Caco-2 (cell line): Measurements from ENCODE around the gene ACTL7B. TPM values are rescaled to one million over a fixed set of nuclear protein-coding genes. Genes with fewer than 3 reads are reported as not detected.

Experiments
- BruUV-seq: library from RNA; stranded (reverse); fragments of 400-500 nt; replicated peaks from 2 replicates; lab custom pipeline; 2021; lab: Mats Ljungman, UMichigan
- CTCF ChIA-PET: fragments of 300-600 bp; sonication (Branson Sonifier 250); formaldehyde crosslinking; loops from one replicate; lab custom pipeline; 2022; ENCODE audit warnings: antibody characterized with exemption; lab: Charles Lee
- POLR2A ChIA-PET: fragments of 300-600 bp; sonication (Branson Sonifier 250); formaldehyde crosslinking; loops from one replicate; lab custom pipeline; 2022; ENCODE audit warnings: antibody characterized with exemption; lab: Charles Lee
- DNase-seq, 2 experiments: peaks; one replicate each; pipeline versions ENCODE4 v3.0.0 to v3.0.0-alpha.2; 2020 to 2022
- H3K27me3 ChIP-seq: replicated peaks from 2 replicates; pipeline ENCODE4 v1.6.0; 2011; ENCODE audit warnings: low read length; ENCODE audit not compliant: control insufficient read depth, insufficient read depth
- H3K36me3 ChIP-seq: 2 replicates; pipeline ENCODE4 v1.5.1; 2011; ENCODE audit warnings: low read length; ENCODE audit not compliant: control insufficient read depth, insufficient read depth
- H3K4me1 ChIP-seq: fragments of 250-450 bp; sonication (Bioruptor Pico); 2 replicates; pipeline ENCODE4 v1.5.1; 2020; ENCODE audit warnings: mild to moderate bottlenecking
- H3K4me3 ChIP-seq: 2 replicates; pipeline ENCODE4 v1.5.1; 2011; ENCODE audit warnings: low read depth, mild to moderate bottlenecking, control low read depth, low read length
- H3K9me3 ChIP-seq: fragments of 250-450 bp; sonication (Bioruptor Pico); 2 replicates; pipeline ENCODE4 v1.5.1; 2020; ENCODE audit warnings: mild to moderate bottlenecking, moderate library complexity
- H3K27ac Mint-ChIP-seq: one replicate; pipeline ENCODE4 v1.8.0; 2022; ENCODE audit warnings: mixed read lengths; ENCODE audit not compliant: unreplicated experiment
- H3K27me3 Mint-ChIP-seq: one replicate; pipeline ENCODE4 v1.8.0; 2022; ENCODE audit warnings: mixed read lengths; ENCODE audit not compliant: insufficient read depth, unreplicated experiment
- H3K36me3 Mint-ChIP-seq: one replicate; pipeline ENCODE4 v1.8.0; 2022; ENCODE audit warnings: mild to moderate bottlenecking, mixed read lengths; ENCODE audit not compliant: insufficient read depth, unreplicated experiment
- H3K4me1 Mint-ChIP-seq: one replicate; pipeline ENCODE4 v1.8.0; 2022; ENCODE audit warnings: low read depth, mixed read lengths; ENCODE audit not compliant: unreplicated experiment
- H3K4me3 Mint-ChIP-seq: one replicate; pipeline ENCODE4 v1.8.0; 2022; ENCODE audit warnings: mild to moderate bottlenecking, moderate library complexity, mixed read lengths; ENCODE audit not compliant: unreplicated experiment
- H3K9me3 Mint-ChIP-seq: one replicate; pipeline ENCODE4 v1.8.0; 2022; ENCODE audit warnings: mixed read lengths; ENCODE audit not compliant: unreplicated experiment
- CTCF ChIP-seq, 2 experiments: fragments of 200-600 bp in 1 of 2; IDR thresholded peaks; 1 replicate in 1 of 2; 2 replicates in 1 of 2; pipeline versions ENCODE4 v1.5.1 to v1.8.0; 2011 to 2022; ENCODE audit warnings: antibody characterized with exemption in 1 of 2, control low read depth in 1 of 2, inconsistent platforms in 1 of 2, low read depth in 1 of 2, low read length in 1 of 2, mild to moderate bottlenecking in 1 of 2, moderate library complexity in 1 of 2; ENCODE audit not compliant: insufficient read depth in 1 of 2, severe bottlenecking in 1 of 2, unreplicated experiment in 1 of 2
- intact Hi-C: fragments of 100-400 bp; cut with micrococcal nuclease; formaldehyde crosslinking; loops from one replicate; pipeline ENCODE4 v1.10.0; 2022; ENCODE audit not compliant: unreplicated experiment
- total RNA-seq: library from RNA; stranded (reverse); gene quantifications from 2 replicates; pipeline ENCODE4 v1.2.3, GENCODE V29; 2022

ACTL7B gene
- total RNA-seq, 1 experiment from 2014 or later: not detected

- H3K9me3 Mint-ChIP-seq: no peaks in the 10 kb centered on the region
- no peak for TF ChIP-seq CTCF (IDR thresholded peaks at IDR 0.05; ENCODE audit: insufficient read depth in 1 of 2, low read depth in 1 of 2, low read length in 1 of 2, severe bottlenecking in 1 of 2, unreplicated experiment in 1 of 2)
- no peaks in the 10 kb centered on the region for H3K4me1 Mint-ChIP-seq
- no peaks in the 10 kb centered on the region for H3K27me3 Mint-ChIP-seq
- H3K9me3 ChIP-seq: no peaks in the 10 kb centered on the region
- no peaks in the 10 kb centered on the region for H3K36me3 Mint-ChIP-seq
- H3K36me3 ChIP-seq: no peaks in the 10 kb centered on the region
- BruUV-seq: no TSS peak
- H3K4me1 ChIP-seq: no peaks in the 10 kb centered on the region
- DNase-seq: no peak
- no peak within 1 kb of the TSS for H3K4me3 Mint-ChIP-seq
- POLR2A ChIA-PET: no interaction called here
- intact Hi-C loops: no loop called here
- no peak within 1 kb of the TSS for H3K27ac Mint-ChIP-seq
- CTCF ChIA-PET: no interaction called here
- H3K4me3 ChIP-seq: no peak within 1 kb of the TSS
- H3K27me3 ChIP-seq: no peaks in the 10 kb centered on the region
These were observed 6.2 kb upstream of the ACTL7B start, which contains the start of gene ACTL7A for GRCh38 chr9:108861997-108862396. Gene ACTL7A, plus strand, starts transcription at chr9:108862266. Its CDS starts 57 bp downstream, at chr9:108862323.

GRCh38 chr9:108861464-108861863 is 5.7 kb upstream of the ACTL7B start:
- Mint-ChIP-seq H3K4me1 (no peaks in the 10 kb centered on the region), H3K36me3 (no peaks in the 10 kb centered on the region), H3K4me3 (no peak overlapping the region), H3K27me3 (no peaks in the 10 kb centered on the region), H3K27ac (no peak overlapping the region), H3K9me3 (no peaks in the 10 kb centered on the region)
- ChIA-PET CTCF (no interaction called here), POLR2A (no interaction called here)
- Histone ChIP-seq H3K9me3 (no peaks in the 10 kb centered on the region), H3K4me3 (no peak overlapping the region), H3K36me3 (no peaks in the 10 kb centered on the region), H3K27me3 (no peaks in the 10 kb centered on the region), H3K4me1 (no peaks in the 10 kb centered on the region)
- no TSS peak for BruUV-seq
- TF ChIP-seq CTCF (IDR thresholded peaks at IDR 0.05; ENCODE audit: insufficient read depth in 1 of 2, low read depth in 1 of 2, low read length in 1 of 2, severe bottlenecking in 1 of 2, unreplicated experiment in 1 of 2): no peak
- DNase-seq: no peak
- intact Hi-C loops: no loop called here

- Mint-ChIP-seq H3K4me3 (no peak overlapping the region), H3K27ac (no peak overlapping the region), H3K27me3 (no peaks in the 10 kb centered on the region), H3K9me3 (no peaks in the 10 kb centered on the region), H3K4me1 (no peaks in the 10 kb centered on the region), H3K36me3 (no peaks in the 10 kb centered on the region)
- no TSS peak for BruUV-seq
- H3K4me1 ChIP-seq: no peaks in the 10 kb centered on the region
- no peaks in the 10 kb centered on the region for H3K36me3 ChIP-seq
- H3K9me3 ChIP-seq: no peaks in the 10 kb centered on the region
- no peak for TF ChIP-seq CTCF (IDR thresholded peaks at IDR 0.05; ENCODE audit: insufficient read depth in 1 of 2, low read depth in 1 of 2, low read length in 1 of 2, severe bottlenecking in 1 of 2, unreplicated experiment in 1 of 2)
- H3K4me3 ChIP-seq: no peak overlapping the region
- intact Hi-C loops: no loop called here
- POLR2A ChIA-PET: no interaction called here
- no peaks in the 10 kb centered on the region for H3K27me3 ChIP-seq
- CTCF ChIA-PET: no interaction called here
- DNase-seq: no peak
These were observed 5.0 kb upstream of the ACTL7B start for GRCh38 chr9:108860764-108861163.
